ENCODE data around the gene KMT2E.

The KMT2E gene

GRCh38 chr7:105131033-105131656 lies 117.1 kb downstream of the KMT2E start:
- DNase-seq: no peak

GRCh38 chr7:105131890-105132289 lies 117.9 kb downstream of the KMT2E start:
- no peak for DNase-seq

- DNase-seq: no peak
Measured at GRCh38 chr7:105132335-105132734, 118.3 kb downstream of the KMT2E start.

- no peak for DNase-seq
Measured at GRCh38 chr7:105132835-105133234, 118.8 kb downstream of the KMT2E start.

- DNase-seq: no peak
Measured at GRCh38 chr7:105133358-105133757, 119.4 kb downstream of the KMT2E start.

- no peak for DNase-seq
Measured at GRCh38 chr7:105133986-105134655, 120.1 kb downstream of the KMT2E start.

- DNase-seq: no peak
Measured at GRCh38 chr7:105136221-105136620, 122.2 kb downstream of the KMT2E start.

GRCh38 chr7:105137898-105138297 lies 123.9 kb downstream of the KMT2E start:
- no peak for DNase-seq

GRCh38 chr7:105139381-105139780 lies 125.4 kb downstream of the KMT2E start:
- no peak for DNase-seq

- no peak for DNase-seq
Measured at GRCh38 chr7:105141068-105141467, 127.1 kb downstream of the KMT2E start.

GRCh38 chr7:105149827-105150226 lies 135.8 kb downstream of the KMT2E start:
- DNase-seq: no peak

- DNase-seq: no peak
Measured at GRCh38 chr7:105151152-105151551, 137.1 kb downstream of the KMT2E start.

- no peak for DNase-seq
Measured at GRCh38 chr7:105153531-105153930, 139.5 kb downstream of the KMT2E start.

- DNase-seq: no peak
Measured at GRCh38 chr7:105154084-105154483, 140.1 kb downstream of the KMT2E start.

GRCh38 chr7:105156731-105157130 lies 142.7 kb downstream of the KMT2E start:
- no peak for DNase-seq

GRCh38 chr7:105157278-105157677 lies 143.3 kb downstream of the KMT2E start:
- DNase-seq: no peak

GRCh38 chr7:105161366-105161765 lies 147.4 kb downstream of the KMT2E start:
- no peak for DNase-seq

Measured in NCI-H774 (cell line).